UCSD-AML1 (cell line): ENCODE results near the gene KHDRBS2.

Source experiments
- DNase-seq: peaks from one replicate; lab custom pipeline; 2025; ENCODE audit not compliant: unreplicated experiment; lab: John Stamatoyannopoulos, UW

Gene KHDRBS2

GRCh38 chr6:62039605-62040004 lies 246.4 kb downstream of the KHDRBS2 start:
- DNase-seq: no peak

GRCh38 chr6:62037445-62037844 lies 248.6 kb downstream of the KHDRBS2 start:
- no peak for DNase-seq

- DNase-seq: no peak
Measured at GRCh38 chr6:62035952-62036351, 250.1 kb downstream of the KHDRBS2 start.

- DNase-seq: no peak
Measured at GRCh38 chr6:62013719-62014118, 272.3 kb downstream of the KHDRBS2 start.

- DNase-seq: no peak
Measured at GRCh38 chr6:62009445-62009844, 276.6 kb downstream of the KHDRBS2 start.

- DNase-seq: no peak
Measured at GRCh38 chr6:61989616-61990015, 296.4 kb downstream of the KHDRBS2 start.

- DNase-seq: no peak
Measured at GRCh38 chr6:61980622-61981021, 305.4 kb downstream of the KHDRBS2 start.

- DNase-seq: no peak
Measured at GRCh38 chr6:61977947-61978346, 308.1 kb downstream of the KHDRBS2 start.

GRCh38 chr6:61977099-61977498 lies 308.9 kb downstream of the KHDRBS2 start:
- no peak for DNase-seq

GRCh38 chr6:61959196-61959595 lies 326.8 kb downstream of the KHDRBS2 start:
- DNase-seq: no peak

- DNase-seq: no peak
Measured at GRCh38 chr6:61953851-61954250, 332.2 kb downstream of the KHDRBS2 start.

GRCh38 chr6:61951586-61951985 lies 334.4 kb downstream of the KHDRBS2 start:
- no peak for DNase-seq

GRCh38 chr6:61950811-61951210 lies 335.2 kb downstream of the KHDRBS2 start:
- DNase-seq: no peak

GRCh38 chr6:61949971-61950370 lies 336.1 kb downstream of the KHDRBS2 start:
- no peak for DNase-seq

GRCh38 chr6:61949161-61949560 lies 336.9 kb downstream of the KHDRBS2 start:
- no peak for DNase-seq

GRCh38 chr6:61947311-61947947 lies 338.6 kb downstream of the KHDRBS2 start:
- DNase-seq: no peak

GRCh38 chr6:61940919-61941318 lies 345.1 kb downstream of the KHDRBS2 start:
- DNase-seq: no peak

GRCh38 chr6:61935242-61935846 lies 350.7 kb downstream of the KHDRBS2 start:
- no peak for DNase-seq

- no peak for DNase-seq
Measured at GRCh38 chr6:61909486-61909885, 376.5 kb downstream of the KHDRBS2 start.

GRCh38 chr6:61901748-61902147 lies 384.3 kb downstream of the KHDRBS2 start:
- no peak for DNase-seq

- DNase-seq: no peak
Measured at GRCh38 chr6:61894536-61894935, 391.5 kb downstream of the KHDRBS2 start.

GRCh38 chr6:61887423-61887822 lies 398.6 kb downstream of the KHDRBS2 start:
- DNase-seq: no peak
